Large intestine (tissue), 3 donors: ENCODE data around the gene PEX26. TPM values are rescaled to one million over a fixed set of nuclear protein-coding genes. Genes with fewer than 3 reads are reported as not detected.
"Not testable (repeated sequence)": the region's sequence is repeated elsewhere in the genome, so short reads cannot be mapped to it uniquely, and the experiment has no call there.

ENCODE experiments used
- DNase-seq, 2 donors: peaks; one replicate each; pipeline versions ENCODE4 v3.0.0 to v3.0.0-alpha.2; 2013
- H3K27ac ChIP-seq: one replicate; pipeline ENCODE4 v1.5.1; 2013; ENCODE audit warnings: low read length
- H3K27me3 ChIP-seq: 2 replicates; pipeline ENCODE4 v1.6.1; 2013; ENCODE audit warnings: low read length; ENCODE audit not compliant: control insufficient read depth, insufficient read depth
- H3K36me3 ChIP-seq: 2 replicates; pipeline ENCODE4 v1.6.1; 2013; ENCODE audit warnings: low read length; ENCODE audit not compliant: control insufficient read depth, insufficient read depth
- H3K4me1 ChIP-seq: one replicate; pipeline ENCODE4 v1.6.1; 2013; ENCODE audit warnings: low read length; ENCODE audit not compliant: control insufficient read depth, insufficient read depth
- H3K4me3 ChIP-seq: one replicate; pipeline ENCODE4 v1.5.1; 2013; ENCODE audit warnings: low read length
- H3K9me3 ChIP-seq: one replicate; pipeline ENCODE4 v1.6.1; 2013; ENCODE audit warnings: mild to moderate bottlenecking, low read depth, low read length, moderate library complexity; ENCODE audit not compliant: control insufficient read depth
- WGBS: methylation state at CpG from one replicate; pipeline ENCODE4 v1.1.5; 2013; ENCODE audit warnings: low lambda C conversion rate; ENCODE audit not compliant: insufficient coverage; 5-methylcytosine and 5-hydroxymethylcytosine counted together
- polyA plus RNA-seq: library from polyadenylated mRNA; unstranded; fragments of 120-200 nt; gene quantifications from one replicate; pipeline ENCODE4 v1.2.1, GENCODE V29; 2013

PEX26 gene
- polyA plus RNA-seq, 1 donor, result 32.7 TPM

DNA sequence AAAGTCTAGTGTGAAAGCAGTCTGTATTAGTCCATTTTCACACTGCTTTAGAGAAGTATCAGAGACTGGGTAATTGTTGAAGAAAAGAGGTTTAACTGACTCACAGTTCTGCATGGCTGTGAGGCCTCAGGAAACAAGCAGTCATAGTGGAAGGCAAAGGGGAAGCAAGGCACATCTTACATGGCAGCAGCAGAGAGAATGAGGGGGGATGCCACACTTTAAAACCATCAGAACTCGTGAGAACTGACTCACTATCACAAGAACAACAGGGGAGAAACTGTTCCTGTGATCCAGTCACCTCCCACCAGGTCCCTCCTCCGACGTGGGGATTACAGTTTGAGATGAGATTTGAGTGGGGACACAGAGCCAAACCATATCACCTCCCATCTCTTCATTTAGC, 19.0 kb downstream of the PEX26 start:
- peaks cover 11% of the 10 kb centered on the region for H3K4me1 ChIP-seq
- H3K27me3 ChIP-seq, result no peaks in the 10 kb centered on the region
- no peak overlapping the region for H3K4me3 ChIP-seq
- H3K9me3 ChIP-seq, result no peaks in the 10 kb centered on the region
- no peak overlapping the region for H3K27ac ChIP-seq
- peaks cover 4% of the 10 kb centered on the region for H3K36me3 ChIP-seq
- DNase-seq, result no peak
- WGBS, result no CpG with 5 or more reads among the region's 3 CpGs

DNA sequence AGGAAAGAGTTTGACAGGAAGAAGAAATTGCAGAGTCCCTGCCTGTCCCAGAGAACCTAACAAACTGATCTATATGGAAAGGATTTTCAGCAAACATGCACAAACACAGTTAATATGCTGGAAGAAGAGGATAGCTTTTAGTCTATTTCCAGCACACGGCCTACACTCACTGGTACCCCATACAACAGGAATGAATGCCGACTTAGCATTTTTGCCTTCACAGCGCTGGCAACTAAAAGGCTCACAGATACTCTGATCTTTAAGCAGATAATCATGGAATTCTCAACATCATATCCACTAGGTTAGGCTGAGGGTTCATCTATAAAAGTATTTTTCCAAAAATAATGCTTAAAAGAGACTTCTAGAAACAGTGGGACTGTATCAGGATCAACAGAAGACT, 23.0 kb downstream of the PEX26 start:
- Histone ChIP-seq H3K9me3 (no peaks in the 10 kb centered on the region), H3K27ac (no peak overlapping the region), H3K27me3 (no peaks in the 10 kb centered on the region), H3K4me1 (no peaks in the 10 kb centered on the region), H3K4me3 (no peak overlapping the region), H3K36me3 (peaks cover 2% of the 10 kb centered on the region)
- WGBS, result no CpG with 5 or more reads among the region's 3 CpGs
- no peak for DNase-seq

DNA sequence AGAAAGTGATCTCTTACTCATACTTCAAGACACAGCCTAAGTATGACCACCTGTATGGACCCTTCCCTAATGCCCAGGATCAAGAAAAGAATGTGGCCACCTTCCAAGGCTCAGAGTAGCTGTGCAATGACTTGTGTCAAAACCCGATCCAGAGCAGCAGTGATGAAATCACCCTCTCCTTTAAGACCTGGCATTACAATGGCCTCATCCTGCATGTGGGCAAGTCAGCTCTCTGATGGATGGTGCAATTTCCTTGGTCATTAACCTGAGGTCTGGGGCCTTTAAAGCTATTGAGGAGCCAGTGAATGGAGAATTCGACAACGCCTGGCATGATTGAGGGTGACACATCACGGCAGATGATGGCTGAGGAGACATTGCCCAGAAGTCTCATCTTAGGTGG, 23.7 kb downstream of the PEX26 start:
- no peak overlapping the region for H3K27ac ChIP-seq
- peaks cover 2% of the 10 kb centered on the region for H3K36me3 ChIP-seq
- DNase-seq, result no peak
- H3K27me3 ChIP-seq, result no peaks in the 10 kb centered on the region
- no peaks in the 10 kb centered on the region for H3K9me3 ChIP-seq
- no peaks in the 10 kb centered on the region for H3K4me1 ChIP-seq
- WGBS, result 80% methylated on average over 2 of the region's 4 CpGs
- H3K4me3 ChIP-seq, result no peak overlapping the region

DNA sequence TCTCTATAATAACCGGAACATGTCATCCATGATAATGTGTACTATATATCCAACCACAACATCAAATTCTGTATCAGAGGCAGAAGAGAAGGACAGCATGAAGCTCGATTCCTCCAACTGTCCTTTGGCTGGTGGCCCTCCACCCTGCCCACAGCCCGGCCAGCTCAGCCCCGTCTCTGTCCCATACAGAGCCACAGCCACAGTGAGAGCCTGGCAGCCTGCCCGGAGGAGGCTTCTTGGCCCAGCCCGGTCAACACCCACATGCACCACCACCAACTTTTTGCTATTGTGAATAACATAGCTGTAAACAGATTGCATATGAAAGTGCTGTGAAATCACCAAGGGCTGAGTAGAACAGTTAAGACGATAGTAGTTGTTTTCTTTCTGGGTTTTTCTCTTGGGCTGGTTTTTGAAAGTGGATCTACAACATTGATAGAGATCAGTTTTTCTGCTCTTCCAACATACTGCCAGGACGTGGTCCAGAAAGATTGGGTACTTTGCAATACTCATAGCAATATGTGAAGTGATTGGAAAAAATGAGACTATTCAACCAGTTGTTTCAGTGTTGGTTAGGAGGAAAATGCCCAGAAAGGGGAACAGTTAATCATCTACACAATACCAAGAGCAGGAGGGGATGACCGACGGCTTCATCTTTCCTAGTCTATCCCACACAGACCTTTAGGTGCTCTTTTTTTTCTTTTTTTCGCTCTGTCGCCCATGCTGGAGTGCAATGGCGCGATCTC, 25.9 kb downstream of the PEX26 start:
- 100% methylated on average over 5 of the region's 14 CpGs for WGBS
- no peaks in the 10 kb centered on the region for H3K27me3 ChIP-seq

DNA sequence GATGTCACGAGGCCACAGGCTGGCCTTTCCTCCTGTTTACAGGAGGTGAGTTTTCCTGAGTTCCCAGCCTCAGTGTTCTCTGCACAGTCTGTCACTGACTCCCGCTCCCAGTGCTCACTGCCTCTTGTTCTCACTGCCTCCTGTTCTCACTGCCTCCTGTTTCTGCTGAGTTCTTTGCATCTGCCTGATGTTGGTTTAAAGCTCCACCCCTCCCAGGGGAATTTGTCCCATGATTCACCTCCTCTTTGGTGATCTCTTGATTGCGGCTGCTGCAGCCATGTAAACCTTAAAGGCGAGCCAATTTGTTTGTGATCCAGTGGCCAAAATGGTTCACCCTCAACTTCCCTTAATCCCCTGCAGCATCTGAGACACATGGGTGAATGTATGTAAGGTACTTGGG, 26.8 kb downstream of the PEX26 start:
- Histone ChIP-seq H3K9me3 (no peaks in the 10 kb centered on the region), H3K4me1 (no peaks in the 10 kb centered on the region), H3K27me3 (peaks cover 3% of the 10 kb centered on the region), H3K36me3 (peaks cover 2% of the 10 kb centered on the region), H3K4me3 (no peak overlapping the region), H3K27ac (no peak overlapping the region)
- DNase-seq, result no peak
- WGBS, result 100% methylated on average over 1 of the region's 4 CpGs

More for the DNA sequence above, 25.9 kb downstream of the PEX26 start:
- Histone ChIP-seq H3K4me1 (no peaks in the 10 kb centered on the region), H3K27ac (no peak overlapping the region), H3K36me3 (peaks cover 2% of the 10 kb centered on the region), H3K9me3 (no peaks in the 10 kb centered on the region), H3K4me3 (no peak overlapping the region)
- no peak for DNase-seq

DNA sequence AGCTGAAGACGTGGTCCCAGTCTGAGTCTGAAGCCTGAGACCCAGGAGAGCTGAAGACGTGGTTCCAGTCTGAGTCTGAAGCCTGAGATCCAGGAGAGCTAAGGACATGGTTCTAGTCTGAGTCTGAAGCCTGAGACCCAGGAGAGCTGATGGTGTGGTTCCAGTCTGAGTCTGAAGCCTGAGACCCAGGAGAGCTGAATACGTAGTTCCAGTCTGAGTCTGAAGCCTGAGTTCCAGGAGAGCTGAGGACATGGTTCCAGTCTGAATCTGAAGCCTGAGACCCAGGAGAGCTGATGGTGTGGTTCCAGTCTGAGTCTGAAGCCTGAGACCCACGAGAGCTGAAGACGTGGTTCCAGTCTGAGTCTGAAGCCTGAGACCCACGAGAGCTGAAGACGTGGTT, 28.2 kb downstream of the PEX26 start:
- peaks cover 16% of the 10 kb centered on the region for H3K27me3 ChIP-seq
- WGBS, result no CpG with 5 or more reads among the region's 7 CpGs
- not testable (repeated sequence) for H3K9me3 ChIP-seq, H3K4me3 ChIP-seq, H3K27ac ChIP-seq, DNase-seq, H3K4me1 ChIP-seq, H3K36me3 ChIP-seq

DNA sequence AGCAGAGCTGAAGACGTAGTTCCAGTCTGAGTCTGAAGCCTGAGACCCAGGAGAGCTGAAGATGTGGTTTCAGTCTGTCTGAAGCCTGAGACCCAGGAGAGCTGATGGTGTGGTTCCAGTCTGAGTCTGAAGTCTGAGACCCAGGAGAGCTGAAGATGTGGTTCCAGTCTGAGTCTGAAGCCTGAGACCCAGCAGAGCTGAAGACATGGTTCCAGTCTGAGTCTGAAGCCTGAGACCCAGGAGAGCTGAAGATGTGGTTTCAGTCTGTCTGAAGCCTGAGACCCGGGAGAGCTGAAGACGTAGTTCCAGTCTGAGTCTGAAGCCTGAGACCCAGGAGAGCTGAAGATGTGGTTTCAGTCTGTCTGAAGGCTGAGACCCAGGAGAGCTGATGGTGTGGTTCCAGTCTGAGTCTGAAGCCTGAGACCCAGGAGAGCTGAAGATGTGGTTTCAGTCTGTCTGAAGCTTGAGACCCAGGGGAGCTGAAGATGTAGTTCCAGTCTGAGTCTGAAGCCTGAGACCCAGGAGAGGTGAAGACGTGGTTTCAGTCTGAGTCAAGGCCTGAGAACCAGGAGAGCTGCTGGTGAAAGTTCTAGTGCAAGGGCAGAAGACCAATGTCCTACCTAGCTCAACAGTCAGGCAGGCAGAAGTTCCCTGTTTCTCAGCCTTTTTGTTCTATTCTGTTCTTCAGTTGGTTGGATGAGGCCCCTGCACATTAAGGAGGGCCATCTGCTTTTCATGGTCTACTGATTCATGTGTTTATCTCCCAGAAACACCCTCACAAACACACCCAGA, 29.0 kb downstream of the PEX26 start:
- WGBS, result no CpG with 5 or more reads among the region's 4 CpGs
- H3K4me1 ChIP-seq, DNase-seq, H3K9me3 ChIP-seq, H3K27ac ChIP-seq, H3K4me3 ChIP-seq, H3K36me3 ChIP-seq: not testable (repeated sequence)
- H3K27me3 ChIP-seq, result peaks cover 24% of the 10 kb centered on the region

DNA sequence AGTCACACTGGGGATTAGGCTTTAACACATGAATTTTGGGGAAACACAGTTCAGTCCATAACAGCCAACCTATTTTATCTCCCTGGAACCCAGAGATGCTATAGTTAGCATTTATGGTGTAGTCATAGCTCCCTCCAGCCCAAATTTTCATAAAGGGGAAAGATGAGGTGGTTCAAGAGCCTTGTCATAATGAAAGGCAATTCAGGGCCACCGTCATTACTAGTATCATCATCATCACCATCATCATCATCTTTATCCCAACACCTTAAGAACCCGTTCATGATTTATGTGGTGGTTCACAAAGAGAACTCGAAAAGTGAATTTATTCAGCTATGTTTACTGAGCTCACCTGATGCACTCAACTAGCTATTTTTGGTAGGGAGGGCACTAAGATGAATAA, 30.4 kb downstream of the PEX26 start:
- no peak overlapping the region for H3K27ac ChIP-seq
- H3K4me3 ChIP-seq, result no peak overlapping the region
- no peaks in the 10 kb centered on the region for H3K36me3 ChIP-seq
- H3K4me1 ChIP-seq, result peaks cover 5% of the 10 kb centered on the region
- DNase-seq, result no peak
- no peaks in the 10 kb centered on the region for H3K9me3 ChIP-seq
- WGBS, result no CpG with 5 or more reads among the region's 3 CpGs
- peaks cover 26% of the 10 kb centered on the region for H3K27me3 ChIP-seq

DNA sequence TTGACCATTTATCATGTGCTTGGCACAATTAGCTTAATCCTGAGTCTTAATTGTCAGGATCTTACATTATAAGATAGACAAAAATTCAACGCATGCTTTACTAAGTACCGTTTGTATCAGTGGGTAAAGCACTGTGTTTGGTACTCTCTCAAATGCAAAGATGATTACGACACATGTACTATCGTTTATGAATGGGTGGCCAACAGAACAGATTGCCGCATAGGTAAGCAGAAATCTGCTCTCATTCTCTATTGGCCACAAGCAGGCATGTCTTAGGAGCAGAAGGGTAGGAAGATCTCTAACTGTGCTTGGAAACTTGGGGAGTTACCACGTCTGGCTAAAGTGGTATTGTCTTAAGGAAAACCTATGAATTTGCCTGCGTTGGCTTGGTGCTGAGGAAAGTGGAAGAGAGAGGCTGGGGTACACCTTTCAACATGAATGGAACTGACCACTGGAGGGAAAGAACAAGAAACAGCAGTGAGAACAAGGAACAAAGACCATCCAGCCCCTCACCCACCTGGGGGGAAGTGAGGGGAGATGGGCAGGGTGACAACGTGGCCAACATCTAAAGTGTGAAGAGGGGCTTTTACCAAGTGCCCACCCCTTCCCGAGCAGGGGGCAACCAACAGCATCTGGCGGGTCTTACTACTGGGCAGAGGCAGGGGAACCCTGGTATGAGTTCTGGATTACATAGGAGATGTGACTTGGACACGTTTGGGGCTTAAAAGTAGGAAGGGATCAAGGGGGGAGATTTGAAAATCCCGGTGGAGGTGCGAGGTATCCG, 31.8 kb downstream of the PEX26 start:
- WGBS, result no CpG with 5 or more reads among the region's 14 CpGs
- Histone ChIP-seq H3K9me3 (no peaks in the 10 kb centered on the region), H3K4me3 (no peak overlapping the region), H3K36me3 (no peaks in the 10 kb centered on the region), H3K4me1 (peaks cover 5% of the 10 kb centered on the region), H3K27me3 (peaks cover 26% of the 10 kb centered on the region), H3K27ac (no peak overlapping the region)
- no peak for DNase-seq

DNA sequence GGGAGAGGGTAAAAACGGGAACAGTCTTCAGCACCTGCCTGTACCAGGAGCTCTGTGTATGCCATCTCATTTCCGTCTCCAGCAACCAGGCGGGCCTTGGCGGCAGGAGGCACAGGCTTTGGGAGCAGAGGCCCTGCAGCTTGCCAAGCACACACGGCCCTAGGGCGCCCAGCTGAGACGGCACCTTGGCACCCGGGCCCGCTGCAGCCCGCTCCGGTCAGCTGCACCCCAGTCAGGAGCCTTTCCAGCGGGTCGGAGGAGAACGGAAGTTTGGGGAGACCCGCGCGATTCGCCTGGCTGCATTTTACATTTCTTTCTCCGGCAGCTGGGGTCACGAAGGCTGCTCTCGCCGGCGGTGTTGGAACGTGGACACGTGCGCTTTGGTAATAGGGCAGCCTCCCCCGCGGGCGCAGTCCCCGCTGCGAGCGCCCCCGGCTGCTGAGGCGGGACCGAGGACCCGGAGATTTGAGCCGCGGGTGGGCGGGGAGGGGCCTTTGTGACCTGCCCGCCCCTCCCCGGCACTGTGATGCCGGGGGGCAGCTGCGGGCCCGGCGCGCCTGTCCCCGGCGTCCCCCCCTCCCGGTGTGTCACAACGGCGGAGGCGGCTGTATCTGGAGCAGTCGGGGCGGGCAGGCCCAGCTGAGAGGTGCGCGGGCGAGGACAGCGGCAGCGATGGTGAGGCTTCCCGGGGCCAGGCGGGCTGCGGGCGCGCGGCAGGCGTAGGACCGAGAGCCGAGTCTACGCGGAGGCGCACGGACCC, 32.6 kb downstream of the PEX26 start, which contains the start of gene TUBA8:
TSS of gene TUBA8 (plus strand) at position 616 of the 760 bp plus-strand sequence. CDS start at position 673, 57 bp downstream.
- H3K27ac ChIP-seq, result no peak within 1 kb of the TSS
- H3K27me3 ChIP-seq, result peaks cover 26% of the 10 kb centered on the region
- no CpG with 5 or more reads among the region's 72 CpGs for WGBS
- H3K36me3 ChIP-seq, result no peaks in the 10 kb centered on the region
- H3K4me3 ChIP-seq, result peak within 1 kb of the TSS; percentile 31
- H3K9me3 ChIP-seq, result no peaks in the 10 kb centered on the region
- H3K4me1 ChIP-seq, result peaks cover 5% of the 10 kb centered on the region
- DNase-seq, result peak; percentile 15 to 53
